Measurements from ENCODE around the gene LPCAT2. TPM values are rescaled to one million over a fixed set of nuclear protein-coding genes. Genes with fewer than 3 reads are reported as not detected.

The LPCAT2 gene
- total and polyA plus RNA-seq, 2 donors (not counting 1 experiment from before 2014, with no cell fraction given) = 0.15 to 0.59 TPM

DNA sequence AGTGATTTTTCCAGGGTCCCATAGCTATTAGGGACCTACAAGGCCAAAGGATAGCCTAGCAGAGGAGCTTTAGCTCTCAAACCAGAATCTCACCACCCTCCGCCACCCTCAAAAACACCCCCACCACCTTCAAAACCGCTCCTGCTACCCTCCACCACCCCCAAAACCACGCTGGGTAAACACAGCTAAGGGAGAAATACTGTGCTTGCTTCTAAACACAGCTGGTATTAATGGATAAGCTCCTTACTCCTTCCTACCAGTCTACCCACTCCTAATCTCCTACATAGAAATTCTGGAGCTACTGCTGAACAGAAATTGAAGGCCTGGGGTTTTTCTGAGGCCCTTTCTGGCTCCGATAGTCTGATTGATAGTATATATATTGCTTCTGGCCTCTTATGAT lies 2.2 kb upstream of the LPCAT2 start:
- Histone ChIP-seq H3K4me1 (ENCODE audit: control insufficient read depth in 2 of 2, insufficient read depth in 2 of 2, low read length in 2 of 2) (peaks cover 13 to 15% of the 10 kb centered on the region in 2 donors), H3K4me3 (ENCODE audit: control extremely low read depth in 1 of 5, extremely low read depth in 1 of 5, insufficient read depth in 1 of 5, low read depth in 2 of 5, low read length in 4 of 5) (no peak overlapping the region), H3K9ac (ENCODE audit: low read length) (no peak overlapping the region), H3K36me3 (replicated peaks in 1 of 2; ENCODE audit: control extremely low read depth in 1 of 2, control insufficient read depth in 1 of 2, extremely low read depth in 1 of 2, insufficient read depth in 2 of 2, low read length in 1 of 2) (no peaks in the 10 kb centered on the region), H3K9me3 (ENCODE audit: control extremely low read depth in 1 of 3, control insufficient read depth in 2 of 3, insufficient read depth in 1 of 3, low read length in 2 of 3) (peaks cover 0 to 9% (median 0%) of the 10 kb centered on the region in 3 donors), H3K27ac (ENCODE audit: low read length in 2 of 2) (no peak overlapping the region), H3K27me3 (replicated peaks in 1 of 4; ENCODE audit: control extremely low read depth in 1 of 4, control insufficient read depth in 3 of 4, insufficient read depth in 4 of 4, low read length in 3 of 4) (peaks cover 0 to 19% (median 4%) of the 10 kb centered on the region in 4 experiments), H4K20me1 (ENCODE audit: control insufficient read depth, insufficient read depth, low read length, poor library complexity, severe bottlenecking) (no peaks in the 10 kb centered on the region), H3K79me2 (ENCODE audit: control insufficient read depth, insufficient read depth, low read length) (no peaks in the 10 kb centered on the region), H2AFZ (ENCODE audit: insufficient read depth, low read depth, low read length, poor library complexity, severe bottlenecking) (no peak overlapping the region), H3K4me2 (replicated peaks; ENCODE audit: low read depth, low read length, poor library complexity, severe bottlenecking) (no peak overlapping the region)
- WGBS (ENCODE audit: insufficient coverage) = 100% methylated on average over 1 of the region's 4 CpGs
- peaks cover 13% of the 10 kb centered on the region for H3K4me1 Mint-ChIP-seq
- H3K27me3 Mint-ChIP-seq = peaks cover 22% of the 10 kb centered on the region
- no peak overlapping the region for H3K27ac Mint-ChIP-seq
- ChIA-PET POLR2A (no interaction called here), CTCF (no interaction called here)
- no peak for DNase-seq
- TF ChIP-seq EZH2 (IDR thresholded peaks at IDR 0.05; ENCODE audit: borderline replicate concordance, insufficient read depth, low read depth, low read length, poor library complexity, severe bottlenecking) = no peak
- TF ChIP-seq, protein P1, sequence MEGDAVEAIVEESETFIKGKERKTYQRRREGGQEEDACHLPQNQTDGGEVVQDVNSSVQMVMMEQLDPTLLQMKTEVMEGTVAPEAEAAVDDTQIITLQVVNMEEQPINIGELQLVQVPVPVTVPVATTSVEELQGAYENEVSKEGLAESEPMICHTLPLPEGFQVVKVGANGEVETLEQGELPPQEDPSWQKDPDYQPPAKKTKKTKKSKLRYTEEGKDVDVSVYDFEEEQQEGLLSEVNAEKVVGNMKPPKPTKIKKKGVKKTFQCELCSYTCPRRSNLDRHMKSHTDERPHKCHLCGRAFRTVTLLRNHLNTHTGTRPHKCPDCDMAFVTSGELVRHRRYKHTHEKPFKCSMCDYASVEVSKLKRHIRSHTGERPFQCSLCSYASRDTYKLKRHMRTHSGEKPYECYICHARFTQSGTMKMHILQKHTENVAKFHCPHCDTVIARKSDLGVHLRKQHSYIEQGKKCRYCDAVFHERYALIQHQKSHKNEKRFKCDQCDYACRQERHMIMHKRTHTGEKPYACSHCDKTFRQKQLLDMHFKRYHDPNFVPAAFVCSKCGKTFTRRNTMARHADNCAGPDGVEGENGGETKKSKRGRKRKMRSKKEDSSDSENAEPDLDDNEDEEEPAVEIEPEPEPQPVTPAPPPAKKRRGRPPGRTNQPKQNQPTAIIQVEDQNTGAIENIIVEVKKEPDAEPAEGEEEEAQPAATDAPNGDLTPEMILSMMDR (IDR thresholded peaks at IDR 0.05) = no peak
- H3K9me3 Mint-ChIP-seq (ENCODE audit: insufficient read depth) = no peaks in the 10 kb centered on the region
- intact Hi-C loops (cut with micrococcal nuclease) = no loop called here
- H3K4me3 Mint-ChIP-seq = no peak overlapping the region
- no peak for ATAC-seq (ENCODE audit: low read depth)

DNA sequence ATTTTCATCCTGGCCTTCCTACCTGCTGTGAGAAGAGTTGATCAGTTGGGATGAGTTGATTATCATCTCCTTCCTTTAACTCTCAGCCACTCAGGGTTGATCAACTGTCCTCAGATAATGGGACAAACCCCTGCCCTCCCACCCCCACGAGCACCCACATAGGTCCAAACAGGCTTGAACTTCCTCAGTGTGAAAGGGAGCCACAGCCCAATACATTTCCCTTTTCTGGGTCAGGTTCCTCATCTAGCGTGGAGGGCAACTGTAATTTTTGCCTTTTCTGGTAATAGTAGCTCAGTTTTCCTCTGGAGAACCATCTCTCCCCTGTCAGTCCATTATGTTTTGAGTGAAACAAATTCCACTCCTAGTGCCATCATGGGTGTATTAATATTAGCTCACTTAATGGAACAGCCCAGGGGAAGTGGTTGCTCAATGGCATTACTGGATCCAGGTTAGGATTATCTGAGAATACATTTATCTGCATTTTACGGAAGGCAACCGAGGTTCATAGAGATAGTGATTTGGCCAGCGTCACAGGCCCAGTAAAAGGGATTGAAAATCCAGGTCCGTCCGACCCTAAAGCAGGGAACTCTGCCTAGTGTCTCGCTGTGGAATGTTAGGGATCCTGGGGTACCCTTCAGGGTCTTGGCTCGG lies 476 bp upstream of the LPCAT2 start:
- Mint-ChIP-seq H3K4me1 (peaks cover 13% of the 10 kb centered on the region), H3K4me3 (peak overlapping the region; percentile 68), H3K27me3 (peaks cover 32% of the 10 kb centered on the region), H3K9me3 (ENCODE audit: insufficient read depth) (no peaks in the 10 kb centered on the region), H3K27ac (no peak overlapping the region)
- peaks cover 0 to 9% (median 5%) of the 10 kb centered on the region in 3 donors for H3K9me3 ChIP-seq (ENCODE audit: control extremely low read depth in 1 of 3, control insufficient read depth in 2 of 3, insufficient read depth in 1 of 3, low read length in 2 of 3)
- TF ChIP-seq, protein P1 (IDR thresholded peaks at IDR 0.05) = no peak
- TF ChIP-seq EZH2 (IDR thresholded peaks at IDR 0.05; ENCODE audit: borderline replicate concordance, insufficient read depth, low read depth, low read length, poor library complexity, severe bottlenecking) = no peak
- no peaks in the 10 kb centered on the region for H3K36me3 ChIP-seq (replicated peaks in 1 of 2; ENCODE audit: control extremely low read depth in 1 of 2, control insufficient read depth in 1 of 2, extremely low read depth in 1 of 2, insufficient read depth in 2 of 2, low read length in 1 of 2)
- H3K4me2 ChIP-seq (replicated peaks; ENCODE audit: low read depth, low read length, poor library complexity, severe bottlenecking) = peak overlapping the region; percentile 72
- peaks cover 0 to 19% (median 4%) of the 10 kb centered on the region in 4 experiments for H3K27me3 ChIP-seq (replicated peaks in 1 of 4; ENCODE audit: control extremely low read depth in 1 of 4, control insufficient read depth in 3 of 4, insufficient read depth in 4 of 4, low read length in 3 of 4)
- H4K20me1 ChIP-seq (ENCODE audit: control insufficient read depth, insufficient read depth, low read length, poor library complexity, severe bottlenecking) = no peaks in the 10 kb centered on the region
- H3K4me3 ChIP-seq (ENCODE audit: control extremely low read depth in 1 of 5, extremely low read depth in 1 of 5, insufficient read depth in 1 of 5, low read depth in 2 of 5, low read length in 4 of 5) = peak overlapping the region in 3 of 5 experiments; percentile 33 to 35 (median 33)
- 84% methylated on average over 7 of the region's 9 CpGs for WGBS (ENCODE audit: insufficient coverage)
- ChIA-PET CTCF (no interaction called here), POLR2A (no interaction called here)
- no peaks in the 10 kb centered on the region for H3K79me2 ChIP-seq (ENCODE audit: control insufficient read depth, insufficient read depth, low read length)
- peaks cover 13 to 15% of the 10 kb centered on the region in 2 donors for H3K4me1 ChIP-seq (ENCODE audit: control insufficient read depth in 2 of 2, insufficient read depth in 2 of 2, low read length in 2 of 2)
- peak overlapping the region; percentile 45 for H3K9ac ChIP-seq (ENCODE audit: low read length)
- H2AFZ ChIP-seq (ENCODE audit: insufficient read depth, low read depth, low read length, poor library complexity, severe bottlenecking) = no peak overlapping the region
- DNase-seq = no peak
- intact Hi-C loops (cut with micrococcal nuclease) = no loop called here
- H3K27ac ChIP-seq (ENCODE audit: low read length in 2 of 2) = no peak overlapping the region
- ATAC-seq (ENCODE audit: low read depth) = no peak

Data from B cell (primary cell).